Liver (tissue), 9 donors: ENCODE measurements around the gene BTN2A1. TPM values are rescaled to one million over a fixed set of nuclear protein-coding genes. Genes with fewer than 3 reads are reported as not detected.

Source experiments
- DNase-seq: peaks from one replicate; pipeline ENCODE4 v3.0.0-alpha.2; 2017; ENCODE audit warnings: low spot score
- H3K27ac ChIP-seq, 2 donors: one replicate each; pipeline ENCODE4 v1.7.0; 2013; ENCODE audit warnings: inconsistent platforms in 2 of 2, low read length in 2 of 2, control low read depth in 1 of 2, low read depth in 1 of 2, mild to moderate bottlenecking in 1 of 2
- H3K27me3 ChIP-seq, 4 donors: one replicate each; pipeline versions ENCODE4 v1.6.1 to v1.7.0; 2013; ENCODE audit warnings: low read length in 3 of 4, inconsistent platforms in 1 of 4, mild to moderate bottlenecking in 1 of 4, moderate library complexity in 1 of 4; ENCODE audit not compliant: control insufficient read depth in 4 of 4, insufficient read depth in 4 of 4
- H3K36me3 ChIP-seq, 4 donors: one replicate each; pipeline versions ENCODE4 v1.6.1 to v1.7.0; 2013; ENCODE audit warnings: low read length in 3 of 4, mild to moderate bottlenecking in 3 of 4, low read depth in 1 of 4, moderate library complexity in 1 of 4; ENCODE audit not compliant: control insufficient read depth in 4 of 4, insufficient read depth in 3 of 4
- H3K4me1 ChIP-seq, 4 donors: one replicate each; pipeline versions ENCODE4 v1.6.1 to v1.7.0; 2013; ENCODE audit warnings: low read length in 3 of 4, mild to moderate bottlenecking in 3 of 4, moderate library complexity in 1 of 4; ENCODE audit not compliant: control insufficient read depth in 4 of 4, insufficient read depth in 4 of 4
- H3K4me3 ChIP-seq, 3 donors: one replicate each; pipeline versions ENCODE4 v1.6.1 to v1.7.0; 2013; ENCODE audit warnings: low read length in 3 of 3, control low read depth in 1 of 3, low read depth in 1 of 3, mild to moderate bottlenecking in 1 of 3
- H3K9ac ChIP-seq, 2 donors: one replicate each; pipeline ENCODE4 v1.7.0; 2013; ENCODE audit warnings: low read length in 2 of 2, mild to moderate bottlenecking in 2 of 2, moderate library complexity in 2 of 2, control low read depth in 1 of 2, low read depth in 1 of 2
- H3K9me3 ChIP-seq, 4 donors: one replicate each; pipeline versions ENCODE4 v1.6.1 to v1.7.0; 2013; ENCODE audit warnings: low read length in 3 of 4; ENCODE audit not compliant: control insufficient read depth in 4 of 4
- ATF3 ChIP-seq: IDR thresholded peaks from 2 replicates; pipeline ENCODE4 v1.6.1; 2016; ENCODE audit warnings: antibody characterized with exemption
- CTCF ChIP-seq: fragments of 150-350 bp; IDR thresholded peaks from 2 replicates; pipeline ENCODE4 v1.5.1; 2017; ENCODE audit warnings: improper control_type of control experiment, low read depth, low read length; ENCODE audit not compliant: missing input control
- EGR1 ChIP-seq, 2 donors: IDR thresholded peaks; 2 replicates each; pipeline ENCODE4 v1.6.1; 2016 to 2018; ENCODE audit warnings: antibody characterized with exemption in 2 of 2, low read depth in 2 of 2
- FOXA1 ChIP-seq: IDR thresholded peaks from 2 replicates; pipeline ENCODE4 v1.6.1; 2016; ENCODE audit warnings: antibody characterized with exemption
- FOXA2 ChIP-seq: IDR thresholded peaks from 2 replicates; pipeline ENCODE4 v1.6.1; 2016; ENCODE audit warnings: antibody characterized with exemption
- HNF4A ChIP-seq, 2 donors: conservative IDR thresholded peaks; 2 replicates each; pipeline ENCODE4 v1.6.1; 2016; ENCODE audit warnings: antibody characterized with exemption in 2 of 2, mild to moderate bottlenecking in 2 of 2
- HNF4G ChIP-seq: IDR thresholded peaks from 2 replicates; pipeline ENCODE4 v1.6.1; 2016; ENCODE audit warnings: antibody characterized with exemption
- MAX ChIP-seq: IDR thresholded peaks from 2 replicates; pipeline ENCODE4 v1.6.1; 2016; ENCODE audit warnings: antibody characterized with exemption
- NR2F2 ChIP-seq: IDR thresholded peaks from 2 replicates; pipeline ENCODE4 v1.6.1; 2016; ENCODE audit warnings: antibody characterized with exemption
- RAD21 ChIP-seq, 2 donors: IDR thresholded peaks; 2 replicates each; pipeline ENCODE4 v1.6.1; 2016; ENCODE audit warnings: antibody characterized with exemption in 2 of 2, mild to moderate bottlenecking in 2 of 2
- REST ChIP-seq: IDR thresholded peaks from 2 replicates; pipeline ENCODE4 v1.6.1; 2016; ENCODE audit warnings: antibody characterized with exemption, mild to moderate bottlenecking
- RXRA ChIP-seq, 2 donors: IDR thresholded peaks; 2 replicates each; pipeline ENCODE4 v1.6.1; 2017 to 2018; ENCODE audit warnings: antibody characterized with exemption in 2 of 2, mild to moderate bottlenecking in 1 of 2
- SP1 ChIP-seq: IDR thresholded peaks from 2 replicates; pipeline ENCODE4 v1.6.1; 2018; ENCODE audit warnings: antibody characterized with exemption, mild to moderate bottlenecking
- TAF1 ChIP-seq: conservative IDR thresholded peaks from 2 replicates; pipeline ENCODE4 v1.6.1; 2016; ENCODE audit warnings: antibody characterized with exemption, mild to moderate bottlenecking
- YY1 ChIP-seq: IDR thresholded peaks from 2 replicates; pipeline ENCODE4 v1.6.1; 2016; ENCODE audit warnings: antibody characterized with exemption, mild to moderate bottlenecking
- ZBTB33 ChIP-seq: IDR thresholded peaks from 2 replicates; pipeline ENCODE4 v1.6.1; 2016; ENCODE audit warnings: antibody characterized with exemption
- WGBS: extraction: QIAGEN DNeasy Blood & Tissue Kit; methylation state at CpG from one replicate; pipeline ENCODE4 v1.1.7; 2013; 5-methylcytosine and 5-hydroxymethylcytosine counted together
- polyA plus RNA-seq, 2 donors: library from polyadenylated mRNA; stranded (reverse) in 1 of 2; unstranded in 1 of 2; fragments of 200-250 nt in 1 of 2; fragments of >200 nt in 1 of 2; fragmentation: Nextera tagmentation in 1 of 2; extraction: Ambion mirVana in 1 of 2; gene quantifications; one replicate each; pipeline versions ENCODE4 v1.2.1 to v1.2.3, GENCODE V29; 2013 to 2015
- total RNA-seq, 2 donors: library from RNA; depleted of rRNA; stranded (reverse); fragments of >200 nt; gene quantifications; one replicate each; pipeline ENCODE4 v1.2.3, GENCODE V29; 2014
- donor health status: healthy.
- donor health status: healthy.
- donor health status: healthy.
- donor health status: healthy.
- donor health status: healthy.

The BTN2A1 gene
- total and polyA plus RNA-seq, 4 donors, result 2.7 to 5.9 (median 5.2) TPM

GRCh38 chr6:26464416-26465131, 6.8 kb downstream of the BTN2A1 start:
- H3K4me3 ChIP-seq, result no peak overlapping the region
- peaks cover 0 to 62% (median 55%) of the 10 kb centered on the region in 4 donors for H3K36me3 ChIP-seq
- H3K27ac ChIP-seq, result no peak overlapping the region
- no peak for DNase-seq
- peaks cover 0 to 6% (median 3%) of the 10 kb centered on the region in 4 donors for H3K4me1 ChIP-seq
- no peaks in the 10 kb centered on the region for H3K27me3 ChIP-seq
- no peaks in the 10 kb centered on the region for H3K9me3 ChIP-seq
- TF ChIP-seq FOXA1, result no peak
- no peak for TF ChIP-seq ATF3
- no peak for TF ChIP-seq EGR1 (IDR thresholded peaks at IDR 0.05; ENCODE audit: low read depth in 2 of 2)
- TF ChIP-seq SP1, result no peak
- no peak for TF ChIP-seq REST
- no peak for TF ChIP-seq NR2F2
- no peak for TF ChIP-seq HNF4G
- no peak for TF ChIP-seq RAD21 (IDR thresholded peaks at IDR 0.05)
- no peak for TF ChIP-seq FOXA2
- no peak for TF ChIP-seq CTCF
- no peak for TF ChIP-seq TAF1
- no peak overlapping the region for H3K9ac ChIP-seq
- WGBS, result 98% methylated on average over 7 of the region's 7 CpGs

GRCh38 chr6:26465776-26466175, 8.0 kb downstream of the BTN2A1 start:
- peaks cover 0 to 2% (median 0%) of the 10 kb centered on the region in 4 donors for H3K4me1 ChIP-seq
- no peak overlapping the region for H3K9ac ChIP-seq
- DNase-seq, result no peak
- TF ChIP-seq MAX (no peak), RXRA (IDR thresholded peaks at IDR 0.05) (no peak), TAF1 (no peak), HNF4A (conservative IDR thresholded peaks at IDR 0.05) (no peak), SP1 (no peak), ZBTB33 (no peak), RAD21 (IDR thresholded peaks at IDR 0.05) (no peak), HNF4G (no peak), ATF3 (no peak), YY1 (no peak), NR2F2 (no peak), CTCF (no peak), EGR1 (IDR thresholded peaks at IDR 0.05; ENCODE audit: low read depth in 2 of 2) (no peak)
- 93% methylated on average over 3 of the region's 3 CpGs for WGBS
- H3K9me3 ChIP-seq, result no peaks in the 10 kb centered on the region
- H3K27ac ChIP-seq, result no peak overlapping the region
- peaks cover 0 to 58% (median 53%) of the 10 kb centered on the region in 4 donors for H3K36me3 ChIP-seq
- no peaks in the 10 kb centered on the region for H3K27me3 ChIP-seq
- no peak overlapping the region for H3K4me3 ChIP-seq
